Right ventricle myocardium inferior (tissue), 1 donor: ENCODE results near the gene FNDC3B. TPM values are rescaled to one million over a fixed set of nuclear protein-coding genes. Genes with fewer than 3 reads are reported as not detected.

Experiments used
- ATAC-seq: fragments of 200-7000 bp; cut with Tn5 transposase; one replicate; pipeline ENCODE4 v1.9.1; 2020; ENCODE audit warnings: mild to moderate bottlenecking, moderate library complexity
- DNase-seq: peaks from one replicate; pipeline ENCODE4 v3.0.0; 2021; ENCODE audit errors: missing footprints
- intact Hi-C: fragments of 100-400 bp; cut with DNase I; formaldehyde crosslinking; loops from one replicate; pipeline ENCODE4 v1.11.0; 2022
- total RNA-seq: library from RNA; stranded (reverse); fragmentation: NEBNext Ultra II Directional; extraction: Animal tissue kit (Norgen Biotek cat#: 25700); gene quantifications from one replicate; pipeline ENCODE4 v1.2.1, GENCODE V29; 2021
- donor health status: DM: no; HTN: yes; CAD: no; lungs with severe emphysema.

FNDC3B gene
- total RNA-seq, 1 donor from 2014 or later = 57.8 TPM

DNA sequence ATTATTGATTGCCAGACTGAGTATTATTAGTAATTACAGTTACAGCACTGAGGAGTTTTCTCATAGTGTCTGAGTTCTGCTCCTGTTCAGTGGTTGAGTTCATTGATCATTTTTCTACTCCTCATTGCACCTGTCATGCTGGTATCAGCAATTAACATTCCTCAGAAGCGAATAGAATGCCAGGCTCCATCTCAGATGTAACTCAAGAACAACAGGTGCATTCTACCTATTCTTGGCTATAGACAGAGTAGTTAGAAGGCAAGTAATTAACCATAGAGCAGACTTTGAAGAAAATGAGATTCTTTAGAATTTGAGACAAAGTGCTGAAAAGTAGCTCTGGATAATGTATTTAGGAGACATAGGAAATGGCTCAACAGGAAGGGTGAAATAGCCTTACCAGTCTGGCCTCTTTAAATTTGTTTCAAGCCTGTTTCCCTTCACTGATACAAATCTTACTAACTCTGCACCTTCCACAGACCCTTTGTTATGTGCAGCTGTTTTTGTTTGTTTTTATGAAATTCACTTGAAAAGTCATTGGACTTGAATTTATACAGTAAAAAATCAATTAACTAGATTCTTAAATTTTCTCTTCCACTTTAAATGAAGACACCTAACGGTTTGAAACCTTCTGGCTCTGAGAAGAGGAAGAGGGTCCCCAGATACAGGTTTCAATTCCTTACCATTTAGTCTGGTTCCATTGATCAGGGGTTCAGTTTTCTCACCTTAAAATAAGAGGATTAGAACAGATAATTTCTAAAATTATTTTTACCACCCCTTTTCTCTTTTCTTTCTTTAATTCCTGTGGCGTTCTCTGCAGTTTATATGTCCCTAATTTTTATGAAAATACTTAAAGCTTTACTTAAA lies 109.6 kb downstream of the FNDC3B start:
- intact Hi-C loops = no loop called here
- ATAC-seq = no peak
- DNase-seq = no peak

DNA sequence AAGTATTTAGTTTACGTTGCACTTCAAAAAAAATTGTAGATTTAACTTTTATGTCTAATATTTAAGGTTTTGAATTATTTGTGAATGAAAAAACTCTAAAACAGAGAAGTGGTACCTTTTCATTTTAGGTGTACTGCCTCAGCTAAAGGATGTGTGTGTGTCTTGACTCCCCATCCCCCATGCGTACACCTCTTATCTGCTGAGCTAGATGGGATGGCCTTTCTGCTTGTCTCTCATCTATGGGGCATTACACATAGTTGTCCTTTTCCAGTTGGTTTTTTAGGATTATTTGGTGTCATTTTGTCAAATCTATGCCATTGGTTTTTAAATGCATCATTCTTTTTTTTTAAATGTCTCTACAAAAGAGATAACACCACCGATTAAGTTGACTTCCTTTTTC lies 110.9 kb downstream of the FNDC3B start:
- DNase-seq (no peak), ATAC-seq (no peak)
- intact Hi-C loops = loop anchor here (5.0 kb wide), 1 partner anchor 52 kb away; no protein-coding TSS in a partner anchor

DNA sequence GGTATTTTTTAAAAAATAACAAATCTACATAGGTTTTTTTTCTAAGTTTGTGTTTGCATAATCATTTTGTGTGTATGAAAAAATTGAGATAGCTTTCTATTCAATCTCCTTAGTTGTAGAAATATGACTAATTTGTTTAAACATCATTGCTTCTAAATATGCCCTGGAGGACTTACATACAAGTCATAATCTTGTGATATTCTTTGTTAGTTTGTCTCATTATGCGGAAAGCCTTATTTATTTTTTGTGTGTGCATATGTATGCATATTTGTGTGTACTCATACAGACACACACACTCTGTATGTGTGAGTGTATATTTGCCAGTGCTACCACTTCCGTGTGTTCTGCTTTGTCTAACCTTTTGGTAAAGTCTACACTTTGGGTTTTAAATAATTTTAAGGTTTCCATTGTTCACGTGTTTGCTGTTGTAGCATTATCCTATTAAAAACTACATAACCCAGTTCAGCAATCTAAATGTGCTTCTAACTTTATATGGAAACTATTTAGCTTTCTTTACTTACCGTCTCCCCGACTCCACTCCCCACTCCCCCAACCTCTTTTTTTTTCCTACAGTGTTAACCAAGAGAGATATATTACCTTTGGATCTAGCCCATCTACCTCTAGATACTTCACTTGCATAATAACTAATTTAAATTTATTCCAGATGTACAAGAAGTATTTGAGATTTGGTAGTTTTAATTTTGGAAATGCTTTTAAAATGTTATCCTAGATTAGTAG lies 111.7 kb downstream of the FNDC3B start:
- DNase-seq (no peak), ATAC-seq (no peak)
- intact Hi-C loops = loop anchor here (5.0 kb wide), 1 partner anchor 51 kb away; no protein-coding TSS in a partner anchor

DNA sequence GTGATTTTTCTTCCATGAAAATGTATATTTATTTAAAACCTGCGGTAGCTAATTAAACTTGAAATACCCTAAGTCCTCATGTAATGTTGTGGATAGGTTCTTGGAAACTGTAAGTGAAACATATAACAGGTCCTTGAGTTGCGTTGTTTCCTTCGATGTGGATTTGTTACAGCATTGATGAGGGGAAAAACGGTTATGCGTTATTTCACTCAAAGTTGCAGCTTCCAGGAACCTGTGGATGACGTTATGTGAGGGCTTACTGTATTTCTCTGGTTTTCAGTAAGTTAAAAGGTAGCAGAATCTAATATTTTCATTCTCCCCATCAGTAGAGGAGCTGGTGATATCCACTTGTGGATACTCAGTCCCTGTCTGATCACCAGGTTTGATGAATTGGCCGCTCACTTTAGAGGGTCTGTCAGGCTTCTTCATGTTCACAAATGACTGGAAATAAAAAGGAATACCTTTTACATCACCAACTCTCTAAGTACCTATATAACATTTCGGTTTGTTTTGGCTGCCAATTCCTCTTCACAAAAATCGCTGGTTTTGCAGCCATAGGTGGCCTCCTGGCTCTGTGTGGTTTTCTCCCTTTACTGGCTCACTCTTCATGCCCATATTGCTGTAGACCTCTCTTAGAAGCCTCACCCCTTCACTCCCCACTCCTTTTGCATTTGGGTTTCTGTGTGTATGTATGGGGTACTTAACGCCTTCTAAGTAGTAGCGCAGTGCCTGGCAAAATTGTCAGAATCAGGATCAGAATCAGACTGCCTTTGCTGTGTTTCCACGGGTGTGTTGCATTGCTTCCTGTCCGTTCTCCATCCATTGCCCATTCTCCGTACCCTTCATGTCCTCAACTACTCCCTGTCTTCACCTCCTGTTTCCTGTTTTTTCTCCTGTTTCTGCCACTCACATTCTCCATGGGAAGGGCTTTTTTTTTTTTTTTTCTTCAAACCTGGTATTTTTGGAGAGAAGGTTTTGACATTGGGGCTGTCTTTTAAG lies 112.6 kb downstream of the FNDC3B start:
- intact Hi-C loops = loop anchor here (5.0 kb wide), 1 partner anchor 50 kb away; no protein-coding TSS in a partner anchor
- no peak for DNase-seq
- no peak for ATAC-seq

DNA sequence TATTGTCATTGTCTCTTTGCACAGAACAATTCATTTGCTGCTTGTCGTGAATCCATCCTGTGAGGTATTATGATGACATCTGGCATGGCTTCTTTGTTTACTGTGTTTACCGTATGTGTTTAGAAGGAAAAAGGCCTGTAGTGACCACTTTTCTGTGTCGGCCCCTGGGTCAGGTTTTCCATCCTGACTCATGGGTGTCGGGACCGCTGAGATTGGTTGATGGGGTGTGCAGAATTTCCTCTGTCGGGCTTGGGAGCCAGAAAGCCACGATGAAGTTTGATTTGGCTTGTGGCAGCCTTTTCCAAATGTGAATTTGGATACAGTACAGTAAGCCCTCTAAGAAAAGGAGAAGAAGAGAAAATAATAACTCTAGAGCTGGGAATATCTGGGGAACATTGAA lies 113.5 kb downstream of the FNDC3B start:
- ATAC-seq (peak; percentile 37), DNase-seq (no peak)
- intact Hi-C loops = loop anchor here (5.0 kb wide), 1 partner anchor 49 kb away; no protein-coding TSS in a partner anchor

DNA sequence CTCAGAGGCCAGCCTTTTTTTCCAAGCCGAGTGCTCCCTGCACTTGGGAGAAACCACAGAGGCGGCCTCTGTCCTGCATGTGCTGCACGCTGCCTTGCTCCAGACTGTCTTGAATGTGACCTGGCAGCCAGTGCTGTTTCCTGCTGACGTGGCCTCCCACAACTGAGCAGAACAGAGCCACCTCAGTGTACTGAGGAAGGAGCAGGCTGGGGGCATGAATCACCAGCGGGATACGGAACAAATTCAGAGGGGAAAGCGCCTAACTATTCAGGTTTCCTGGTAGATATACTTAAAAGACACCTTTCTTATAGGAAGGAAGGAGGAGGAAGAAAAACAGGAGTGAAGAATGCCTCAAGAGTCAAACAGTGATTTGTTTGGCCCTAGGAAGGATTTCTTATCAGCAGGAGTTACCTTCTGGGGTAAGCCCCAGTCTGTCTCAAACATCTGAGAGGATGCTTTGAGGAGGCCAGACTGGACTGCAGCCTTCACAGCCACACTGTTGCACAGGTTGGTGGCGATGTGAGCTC lies 114.0 kb downstream of the FNDC3B start:
- DNase-seq (peak; percentile 94), ATAC-seq (peak; percentile 98)
- intact Hi-C loops = loop anchor here (5.0 kb wide), 1 partner anchor 49 kb away; no protein-coding TSS in a partner anchor

DNA sequence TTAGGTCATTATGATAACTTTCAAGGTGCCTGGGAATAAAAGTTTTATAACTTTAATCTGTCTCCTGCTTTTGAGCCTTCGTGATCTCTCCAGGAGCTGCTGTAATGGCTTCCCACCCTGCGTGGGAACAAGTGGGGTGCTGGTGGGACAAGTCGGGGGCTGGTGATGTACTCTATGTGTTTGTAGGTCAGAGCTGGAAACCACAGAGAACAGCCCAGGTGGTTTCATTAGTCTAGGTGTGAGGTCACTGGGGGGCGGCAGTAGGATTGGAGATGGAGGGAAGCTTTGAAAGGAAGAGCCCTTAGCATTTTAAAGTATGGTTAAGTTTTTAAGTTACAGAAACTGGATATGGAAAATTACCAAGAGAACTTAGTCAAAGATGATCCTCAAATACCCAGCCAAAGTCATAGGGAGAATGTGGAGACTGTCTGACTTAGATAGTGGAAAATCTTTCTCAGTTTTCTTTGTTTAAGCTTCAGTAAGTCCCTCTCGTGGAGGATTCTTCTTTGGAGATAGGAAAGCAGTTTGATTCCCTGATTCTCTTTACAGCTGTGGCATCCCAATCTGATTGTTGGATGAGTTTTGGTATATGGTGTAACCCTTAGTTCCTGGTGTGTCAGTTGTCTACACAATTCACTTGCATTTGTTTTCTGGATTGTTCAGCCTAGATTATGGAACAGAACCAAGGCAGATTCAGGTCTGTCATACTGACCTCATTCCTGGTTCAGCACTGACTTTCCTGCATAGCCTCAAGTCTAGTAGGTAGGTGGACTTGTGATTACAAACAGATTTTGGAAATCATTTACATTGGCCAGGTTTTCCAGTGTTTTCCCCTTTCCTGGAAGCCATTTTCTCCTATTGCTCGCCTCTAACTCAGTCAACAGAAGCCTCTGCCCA lies 115.6 kb downstream of the FNDC3B start:
- intact Hi-C loops = loop anchor here (5.0 kb wide), 1 partner anchor 47 kb away; no protein-coding TSS in a partner anchor
- ATAC-seq (no peak), DNase-seq (no peak)

DNA sequence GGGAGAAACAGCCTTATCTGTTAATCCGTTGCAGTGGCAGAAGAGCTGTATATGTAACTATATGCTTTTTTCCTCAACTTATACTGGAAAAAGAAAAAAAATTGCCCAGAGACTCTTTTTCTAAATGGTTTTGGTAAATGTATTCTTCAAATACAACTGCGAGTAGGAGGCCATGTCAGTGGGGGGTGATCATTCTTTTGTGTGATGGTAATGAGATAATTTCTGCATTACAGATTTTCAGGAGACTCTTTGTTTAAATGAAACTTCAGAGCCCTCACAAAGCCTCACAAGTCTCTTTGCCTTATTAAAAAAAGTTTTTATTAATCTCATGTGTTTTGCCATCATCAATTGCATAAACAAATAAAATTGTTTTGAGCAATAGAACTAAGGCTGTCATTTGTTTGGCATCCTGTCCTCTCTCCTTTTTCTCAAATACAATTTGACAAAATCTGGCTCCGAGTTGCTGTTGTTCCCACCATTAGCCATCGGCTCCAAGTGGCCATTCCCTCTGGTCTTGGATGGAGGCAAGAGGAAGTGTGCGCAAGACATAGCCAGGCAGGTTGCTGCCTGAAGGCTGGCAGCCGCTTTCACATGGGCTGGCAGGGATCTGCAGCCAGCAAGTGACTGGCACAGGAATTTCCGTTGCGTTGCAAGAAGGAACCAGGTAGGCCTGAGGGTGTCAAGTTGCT lies 116.7 kb downstream of the FNDC3B start:
- DNase-seq = no peak
- intact Hi-C loops = no loop called here
- no peak for ATAC-seq

DNA sequence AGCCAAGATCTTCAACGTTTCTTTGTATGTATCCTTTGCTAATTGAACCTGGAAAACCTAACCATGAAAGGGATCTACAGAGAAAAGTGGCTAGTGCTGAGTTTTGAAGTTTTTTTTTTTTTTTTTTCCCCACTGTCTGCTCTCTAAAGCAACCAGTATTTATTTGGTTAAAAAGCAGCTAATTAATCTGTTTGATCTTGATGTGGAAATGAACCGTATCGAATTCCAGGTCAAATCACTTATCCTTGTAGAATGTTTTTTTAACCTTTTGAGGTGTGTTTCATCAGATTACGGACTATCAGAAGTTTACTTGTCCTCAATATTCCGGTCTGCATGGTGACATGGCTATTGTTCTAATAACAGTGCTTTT lies 117.2 kb downstream of the FNDC3B start:
- ATAC-seq (no peak), DNase-seq (no peak)
- intact Hi-C loops = no loop called here

DNA sequence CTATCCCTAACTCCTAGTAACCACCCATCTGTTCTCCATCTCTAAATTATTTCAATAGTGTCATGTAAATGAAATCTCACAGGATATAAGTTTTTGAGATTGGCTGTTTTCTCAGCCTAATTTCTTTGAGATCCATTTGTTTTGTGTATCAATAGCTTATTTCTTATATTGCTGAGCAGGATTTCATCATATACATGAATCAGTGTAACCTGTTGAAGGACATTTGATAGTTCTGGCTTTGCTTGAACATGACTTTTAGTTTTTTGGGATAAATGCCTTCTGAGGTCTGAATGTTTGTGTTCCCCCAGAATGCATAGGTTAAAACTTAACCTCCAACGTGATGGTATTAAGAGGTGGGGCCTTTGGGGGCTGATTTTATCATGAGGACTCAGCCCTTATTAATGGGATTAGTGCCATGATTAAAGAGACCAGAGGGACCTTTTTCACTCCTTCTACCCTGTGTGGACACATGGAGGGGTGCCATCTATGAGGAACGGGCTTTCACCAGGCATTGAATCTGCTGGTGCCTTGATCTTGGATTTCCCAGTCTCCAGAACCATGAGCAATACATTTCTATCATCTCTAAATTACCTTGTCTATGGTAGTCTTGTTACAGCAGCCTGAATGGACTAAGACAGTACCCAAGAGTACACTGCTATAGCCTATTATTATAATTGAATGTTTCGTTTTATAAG lies 118.3 kb downstream of the FNDC3B start:
- intact Hi-C loops = no loop called here
- ATAC-seq = no peak
- no peak for DNase-seq

DNA sequence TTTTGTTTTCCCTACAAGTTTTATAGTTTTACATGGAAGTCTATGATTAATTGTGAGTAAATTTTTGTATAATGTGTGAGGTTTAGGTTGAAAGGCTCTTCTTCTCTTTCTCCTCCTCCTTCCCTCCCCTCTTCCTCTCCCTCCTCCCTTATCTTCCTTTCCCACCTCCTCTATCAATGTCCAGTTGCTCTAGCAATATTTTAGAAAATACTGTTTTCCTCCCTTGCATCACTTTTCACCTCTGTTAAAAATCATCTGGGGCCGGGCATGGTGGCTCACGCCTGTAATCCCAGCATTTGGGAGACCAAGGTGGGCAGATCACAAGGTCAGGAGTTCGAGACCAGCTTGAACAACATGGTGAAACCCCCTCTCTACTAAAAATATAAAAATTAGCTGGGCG lies 119.4 kb downstream of the FNDC3B start:
- DNase-seq (no peak), ATAC-seq (no peak)
- intact Hi-C loops = no loop called here

DNA sequence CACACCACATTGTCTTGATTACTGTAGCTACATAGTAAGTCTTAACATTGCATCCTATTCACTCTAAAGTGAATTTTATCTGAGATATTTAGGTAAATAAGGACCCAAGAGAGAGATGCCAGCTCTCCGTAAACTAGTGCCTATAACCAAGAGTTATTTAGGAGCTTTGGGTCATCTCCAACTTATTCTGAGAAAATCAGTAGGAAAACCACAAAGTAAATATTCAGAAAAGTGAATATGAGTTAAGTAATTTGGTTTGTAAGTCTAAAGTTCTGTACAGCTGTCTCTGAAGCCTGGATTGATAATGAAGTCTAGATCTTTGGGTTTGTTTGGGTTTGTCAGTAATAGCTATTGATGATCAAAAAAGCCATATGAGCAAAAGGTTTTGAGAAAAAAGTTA lies 120.0 kb downstream of the FNDC3B start:
- DNase-seq = no peak
- ATAC-seq = no peak
- intact Hi-C loops = no loop called here

DNA sequence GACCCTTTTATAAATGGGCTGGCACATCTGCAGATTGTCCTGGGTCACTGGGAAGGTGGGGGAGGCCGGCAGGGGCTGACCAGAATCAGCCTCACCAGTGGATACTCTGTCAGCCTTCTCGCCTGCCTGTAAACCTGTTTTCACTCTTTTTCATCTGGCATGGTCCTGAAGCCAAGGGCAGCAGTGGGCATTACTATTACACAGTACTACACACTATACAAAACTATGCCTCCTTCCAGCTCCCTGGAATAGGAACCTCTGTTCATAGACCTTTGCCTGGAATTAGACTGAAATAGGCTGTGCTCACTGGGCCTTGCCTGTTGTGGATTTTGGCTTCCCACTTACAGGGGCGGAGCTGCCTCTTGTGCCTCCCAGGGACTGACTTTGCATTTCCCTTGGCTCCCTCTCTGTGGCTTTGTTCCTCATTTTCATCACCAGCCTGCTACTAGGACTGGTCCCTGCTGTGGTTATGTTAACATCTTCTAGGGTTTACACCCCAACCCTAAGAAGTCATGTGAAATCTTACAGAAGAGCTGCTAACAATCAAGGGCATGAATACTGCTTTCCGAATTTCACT lies 120.7 kb downstream of the FNDC3B start:
- ATAC-seq (peak; percentile 91), DNase-seq (no peak)
- intact Hi-C loops = no loop called here

DNA sequence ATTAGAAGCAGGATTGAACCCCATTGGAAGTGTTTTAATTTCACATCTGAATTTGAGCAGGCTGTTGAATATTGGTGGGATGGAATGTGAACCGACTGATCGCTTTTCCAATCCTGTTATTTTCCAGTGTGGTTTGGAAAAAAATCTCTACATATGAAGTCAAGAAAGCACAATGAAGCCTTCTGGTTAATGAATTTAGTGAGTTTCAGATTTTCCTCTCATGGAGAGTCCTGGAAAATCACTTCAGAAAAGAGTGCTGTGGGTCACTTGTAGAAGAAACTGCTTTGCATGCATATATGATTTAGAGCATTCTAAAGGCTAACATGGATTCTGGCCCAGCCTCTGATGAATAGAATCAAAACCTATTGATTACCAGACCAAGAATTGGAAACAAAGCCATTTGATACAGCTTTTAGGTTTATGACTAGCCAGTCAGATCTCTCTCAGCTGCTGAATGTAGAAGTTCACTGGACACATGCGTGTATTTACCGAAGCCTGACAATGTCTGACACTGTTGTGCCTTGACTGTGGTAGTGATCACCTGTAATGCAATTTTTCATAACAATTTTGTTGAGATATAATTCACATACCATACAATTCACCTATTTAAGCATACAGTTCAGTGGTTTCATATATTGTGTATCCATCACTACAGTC lies 121.9 kb downstream of the FNDC3B start:
- intact Hi-C loops = no loop called here
- ATAC-seq (no peak), DNase-seq (no peak)

DNA sequence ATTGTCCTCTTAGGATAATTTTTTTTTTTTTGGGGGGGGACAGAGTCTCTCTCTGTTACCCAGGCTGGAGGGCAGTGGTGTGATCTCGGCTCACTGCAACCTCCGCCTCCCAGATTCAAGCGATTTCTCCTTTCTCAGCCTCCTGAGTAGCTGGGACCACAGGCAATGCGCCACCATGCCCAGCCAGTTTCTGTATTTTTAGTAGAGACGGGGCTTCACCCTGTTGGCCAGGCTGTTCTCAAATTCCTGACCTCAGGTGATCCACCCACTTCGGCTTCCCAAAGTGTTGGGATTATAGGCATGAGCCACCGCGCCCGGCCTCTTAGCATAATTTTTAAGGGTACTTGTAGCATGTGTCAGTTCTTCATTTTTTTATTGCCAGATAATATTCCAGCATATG lies 122.6 kb downstream of the FNDC3B start:
- DNase-seq (no peak), ATAC-seq (no peak)
- intact Hi-C loops = no loop called here

DNA sequence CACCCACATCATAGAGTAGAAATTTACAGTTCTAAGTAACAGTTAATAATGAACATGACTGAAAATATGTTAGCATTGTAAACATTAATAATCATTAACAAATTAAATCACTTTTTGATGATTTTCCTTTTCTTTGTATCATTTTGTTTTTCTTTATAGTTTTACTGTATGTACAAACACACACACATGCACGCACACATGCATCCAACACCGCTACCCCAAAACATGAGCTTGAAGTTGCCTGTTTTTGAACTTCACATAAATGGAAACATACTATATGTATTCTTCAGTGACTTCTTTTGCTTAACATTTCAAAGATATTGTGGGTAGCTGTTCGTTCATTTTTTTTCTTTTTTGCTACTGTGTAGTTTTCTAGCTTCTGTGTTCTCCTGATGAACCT lies 123.9 kb downstream of the FNDC3B start:
- intact Hi-C loops = no loop called here
- ATAC-seq (no peak), DNase-seq (no peak)
